Measurements from ENCODE around the gene ARHGAP22. TPM values are rescaled to one million over a fixed set of nuclear protein-coding genes. Genes with fewer than 3 reads are reported as not detected.

Gene ARHGAP22
- total and polyA plus RNA-seq, 2 donors = 5.5 to 8.5 TPM

- H3K27me3 ChIP-seq (ENCODE audit: control insufficient read depth in 2 of 2, insufficient read depth in 1 of 2, low read length in 1 of 2) = no peaks in the 10 kb centered on the region
- 89% methylated on average over 8 of the region's 8 CpGs for WGBS
- no peak overlapping the region for H3K27ac ChIP-seq (ENCODE audit: low read depth in 1 of 2, low read length in 1 of 2)
- no peak overlapping the region for H3K4me3 ChIP-seq (ENCODE audit: low read length in 2 of 2)
- no peaks in the 10 kb centered on the region for H3K36me3 ChIP-seq (ENCODE audit: control insufficient read depth in 2 of 2, insufficient read depth in 2 of 2, low read length in 1 of 2)
- H3K9me3 ChIP-seq (ENCODE audit: control insufficient read depth in 2 of 2, insufficient read depth in 1 of 2, low read length in 1 of 2) = no peaks in the 10 kb centered on the region
- H3K4me1 ChIP-seq (ENCODE audit: control insufficient read depth in 2 of 2, insufficient read depth in 2 of 2, low read length in 2 of 2) = peaks cover 0 to 4% of the 10 kb centered on the region in 2 donors
- peak in 1 of 9 donors; percentile 38 for DNase-seq (ENCODE audit: low read depth in 6 of 9, low spot score in 9 of 9)
Measured at GRCh38 chr10:48509974-48510692, 94.7 kb downstream of the ARHGAP22 start.

GRCh38 chr10:48508791-48509772, 95.8 kb downstream of the ARHGAP22 start:
- Histone ChIP-seq H3K9me3 (ENCODE audit: control insufficient read depth in 2 of 2, insufficient read depth in 1 of 2, low read length in 1 of 2) (no peaks in the 10 kb centered on the region), H3K27ac (ENCODE audit: low read depth in 1 of 2, low read length in 1 of 2) (no peak overlapping the region), H3K4me1 (ENCODE audit: control insufficient read depth in 2 of 2, insufficient read depth in 2 of 2, low read length in 2 of 2) (peaks cover 0 to 8% of the 10 kb centered on the region in 2 donors), H3K27me3 (ENCODE audit: control insufficient read depth in 2 of 2, insufficient read depth in 1 of 2, low read length in 1 of 2) (no peaks in the 10 kb centered on the region), H3K36me3 (ENCODE audit: control insufficient read depth in 2 of 2, insufficient read depth in 2 of 2, low read length in 1 of 2) (no peaks in the 10 kb centered on the region), H3K4me3 (ENCODE audit: low read length in 2 of 2) (no peak overlapping the region)
- DNase-seq (ENCODE audit: low read depth in 6 of 9, low spot score in 9 of 9) = no peak
- 91% methylated on average over 17 of the region's 17 CpGs for WGBS

DNA sequence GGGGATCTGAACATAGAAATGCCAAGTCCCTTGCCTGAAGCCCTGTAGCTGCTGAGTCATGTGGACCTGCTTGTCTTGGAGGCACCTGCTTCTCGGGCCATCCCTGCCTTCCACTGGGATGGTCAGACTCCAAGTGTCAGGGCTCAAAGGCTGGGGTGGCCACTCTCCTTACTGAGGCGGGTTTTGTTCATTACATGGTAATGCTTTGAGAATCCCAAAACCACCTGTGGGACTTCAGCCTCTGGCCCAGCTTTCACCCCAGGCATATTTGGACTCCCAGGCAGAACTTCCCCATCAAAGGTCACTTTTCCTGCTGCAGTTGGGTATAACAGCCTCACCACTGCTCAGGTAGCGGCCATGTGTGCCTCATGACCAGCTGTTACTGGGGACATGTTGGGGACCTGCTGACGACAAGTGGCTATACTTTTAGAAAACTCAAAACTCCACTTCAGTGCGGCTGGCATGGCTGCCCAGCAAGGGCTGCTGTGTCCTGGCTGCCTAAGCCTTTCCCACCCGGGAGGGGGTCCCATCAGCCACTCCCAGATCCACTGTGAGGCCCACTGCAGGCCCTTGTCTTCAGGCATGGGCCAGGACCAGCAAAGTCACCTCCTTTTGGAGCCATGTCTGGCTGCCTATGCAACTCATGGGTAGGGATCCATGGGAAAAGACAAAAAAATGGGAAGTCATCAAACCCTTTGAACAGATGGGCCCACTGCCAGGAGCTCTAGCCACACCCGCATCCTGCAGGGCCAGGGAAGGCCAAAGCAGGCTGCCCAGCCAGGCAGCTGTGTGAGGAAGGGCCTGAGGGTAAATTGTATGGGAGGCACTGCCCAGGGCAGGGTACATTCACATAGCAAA, 96.7 kb downstream of the ARHGAP22 start:
- no peaks in the 10 kb centered on the region for H3K36me3 ChIP-seq (ENCODE audit: control insufficient read depth in 2 of 2, insufficient read depth in 2 of 2, low read length in 1 of 2)
- no peak overlapping the region for H3K27ac ChIP-seq (ENCODE audit: low read depth in 1 of 2, low read length in 1 of 2)
- no peak overlapping the region for H3K4me3 ChIP-seq (ENCODE audit: low read length in 2 of 2)
- DNase-seq (ENCODE audit: low read depth in 6 of 9, low spot score in 9 of 9) = no peak
- WGBS = 97% methylated on average over 7 of the region's 7 CpGs
- peaks cover 0 to 10% of the 10 kb centered on the region in 2 donors for H3K4me1 ChIP-seq (ENCODE audit: control insufficient read depth in 2 of 2, insufficient read depth in 2 of 2, low read length in 2 of 2)
- H3K9me3 ChIP-seq (ENCODE audit: control insufficient read depth in 2 of 2, insufficient read depth in 1 of 2, low read length in 1 of 2) = no peaks in the 10 kb centered on the region
- no peaks in the 10 kb centered on the region for H3K27me3 ChIP-seq (ENCODE audit: control insufficient read depth in 2 of 2, insufficient read depth in 1 of 2, low read length in 1 of 2)

DNA sequence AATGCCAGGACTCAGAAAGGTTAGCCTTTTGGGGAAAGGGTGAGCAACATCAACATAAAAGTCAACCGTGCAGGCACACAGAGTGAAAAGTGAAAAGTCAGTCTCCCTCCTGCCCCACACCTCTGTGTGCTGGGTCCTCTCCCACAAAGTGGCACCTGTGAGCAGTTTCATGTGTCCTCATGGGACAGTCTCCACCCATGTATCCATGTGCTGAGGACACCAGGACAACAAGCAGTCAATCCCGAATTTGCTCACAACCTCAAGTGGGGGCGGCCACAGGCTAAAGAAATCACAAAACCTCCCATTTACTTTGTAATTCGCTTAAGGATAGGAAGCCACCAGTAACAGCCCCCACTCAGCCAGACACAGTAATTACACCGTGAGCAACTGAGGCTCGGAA, 97.4 kb downstream of the ARHGAP22 start:
- Histone ChIP-seq H3K36me3 (ENCODE audit: control insufficient read depth in 2 of 2, insufficient read depth in 2 of 2, low read length in 1 of 2) (no peaks in the 10 kb centered on the region), H3K27me3 (ENCODE audit: control insufficient read depth in 2 of 2, insufficient read depth in 1 of 2, low read length in 1 of 2) (no peaks in the 10 kb centered on the region), H3K9me3 (ENCODE audit: control insufficient read depth in 2 of 2, insufficient read depth in 1 of 2, low read length in 1 of 2) (no peaks in the 10 kb centered on the region), H3K4me3 (ENCODE audit: low read length in 2 of 2) (no peak overlapping the region), H3K27ac (ENCODE audit: low read depth in 1 of 2, low read length in 1 of 2) (no peak overlapping the region), H3K4me1 (ENCODE audit: control insufficient read depth in 2 of 2, insufficient read depth in 2 of 2, low read length in 2 of 2) (peaks cover 0 to 10% of the 10 kb centered on the region in 2 donors)
- 91% methylated on average over 6 of the region's 6 CpGs for WGBS
- DNase-seq (ENCODE audit: low read depth in 6 of 9, low spot score in 9 of 9) = no peak

DNA sequence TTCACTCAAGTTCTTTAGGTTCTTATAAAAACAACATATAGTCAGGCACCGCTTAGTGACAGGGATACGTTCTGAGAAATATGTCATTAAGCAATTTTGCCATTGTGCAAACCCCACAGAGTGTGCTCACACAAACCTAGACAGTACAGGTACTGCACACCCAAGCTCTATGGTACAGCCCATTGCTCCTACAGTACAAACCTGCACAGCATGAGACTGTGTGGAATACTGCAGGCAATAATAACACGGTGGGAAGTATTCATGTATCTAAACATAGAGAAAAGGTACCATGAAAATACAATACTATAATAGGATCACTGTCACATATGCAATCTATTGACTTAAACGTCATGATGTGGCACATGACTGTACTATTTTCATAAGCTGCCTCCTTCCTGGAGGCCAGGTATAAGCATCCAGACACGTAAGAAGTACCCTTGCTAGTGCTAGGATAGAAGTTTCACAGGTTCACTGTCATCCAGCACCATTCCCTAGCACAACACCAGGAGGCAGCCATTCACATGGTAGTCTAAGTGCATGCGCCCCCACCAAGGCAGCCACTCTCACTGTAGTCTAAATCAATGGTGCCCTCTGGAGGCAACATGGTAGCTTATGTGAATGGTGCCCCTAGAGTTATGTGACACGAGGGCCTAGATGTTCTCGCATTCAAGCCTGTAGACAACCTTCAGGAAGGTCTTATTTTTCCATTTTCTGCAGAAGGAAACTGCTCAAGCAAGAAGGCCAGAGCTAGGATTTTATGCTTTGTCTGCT, 98.5 kb downstream of the ARHGAP22 start:
- Histone ChIP-seq H3K9me3 (ENCODE audit: control insufficient read depth in 2 of 2, insufficient read depth in 1 of 2, low read length in 1 of 2) (no peaks in the 10 kb centered on the region), H3K36me3 (ENCODE audit: control insufficient read depth in 2 of 2, insufficient read depth in 2 of 2, low read length in 1 of 2) (no peaks in the 10 kb centered on the region), H3K4me1 (ENCODE audit: control insufficient read depth in 2 of 2, insufficient read depth in 2 of 2, low read length in 2 of 2) (peaks cover 0 to 10% of the 10 kb centered on the region in 2 donors), H3K4me3 (ENCODE audit: low read length in 2 of 2) (no peak overlapping the region), H3K27me3 (ENCODE audit: control insufficient read depth in 2 of 2, insufficient read depth in 1 of 2, low read length in 1 of 2) (no peaks in the 10 kb centered on the region), H3K27ac (ENCODE audit: low read depth in 1 of 2, low read length in 1 of 2) (no peak overlapping the region)
- peak in 1 of 9 donors; percentile 40 for DNase-seq (ENCODE audit: low read depth in 6 of 9, low spot score in 9 of 9)
- 88% methylated on average over 8 of the region's 8 CpGs for WGBS

- H3K36me3 ChIP-seq (ENCODE audit: control insufficient read depth in 2 of 2, insufficient read depth in 2 of 2, low read length in 1 of 2) = no peaks in the 10 kb centered on the region
- no peak overlapping the region for H3K27ac ChIP-seq (ENCODE audit: low read depth in 1 of 2, low read length in 1 of 2)
- 62% methylated on average over 15 of the region's 15 CpGs for WGBS
- DNase-seq (ENCODE audit: low read depth in 6 of 9, low spot score in 9 of 9) = no peak
- H3K27me3 ChIP-seq (ENCODE audit: control insufficient read depth in 2 of 2, insufficient read depth in 1 of 2, low read length in 1 of 2) = no peaks in the 10 kb centered on the region
- peaks cover 0 to 10% of the 10 kb centered on the region in 2 donors for H3K4me1 ChIP-seq (ENCODE audit: control insufficient read depth in 2 of 2, insufficient read depth in 2 of 2, low read length in 2 of 2)
- H3K4me3 ChIP-seq (ENCODE audit: low read length in 2 of 2) = no peak overlapping the region
- H3K9me3 ChIP-seq (ENCODE audit: control insufficient read depth in 2 of 2, insufficient read depth in 1 of 2, low read length in 1 of 2) = no peaks in the 10 kb centered on the region
Measured at GRCh38 chr10:48505394-48506112, 99.3 kb downstream of the ARHGAP22 start.

DNA sequence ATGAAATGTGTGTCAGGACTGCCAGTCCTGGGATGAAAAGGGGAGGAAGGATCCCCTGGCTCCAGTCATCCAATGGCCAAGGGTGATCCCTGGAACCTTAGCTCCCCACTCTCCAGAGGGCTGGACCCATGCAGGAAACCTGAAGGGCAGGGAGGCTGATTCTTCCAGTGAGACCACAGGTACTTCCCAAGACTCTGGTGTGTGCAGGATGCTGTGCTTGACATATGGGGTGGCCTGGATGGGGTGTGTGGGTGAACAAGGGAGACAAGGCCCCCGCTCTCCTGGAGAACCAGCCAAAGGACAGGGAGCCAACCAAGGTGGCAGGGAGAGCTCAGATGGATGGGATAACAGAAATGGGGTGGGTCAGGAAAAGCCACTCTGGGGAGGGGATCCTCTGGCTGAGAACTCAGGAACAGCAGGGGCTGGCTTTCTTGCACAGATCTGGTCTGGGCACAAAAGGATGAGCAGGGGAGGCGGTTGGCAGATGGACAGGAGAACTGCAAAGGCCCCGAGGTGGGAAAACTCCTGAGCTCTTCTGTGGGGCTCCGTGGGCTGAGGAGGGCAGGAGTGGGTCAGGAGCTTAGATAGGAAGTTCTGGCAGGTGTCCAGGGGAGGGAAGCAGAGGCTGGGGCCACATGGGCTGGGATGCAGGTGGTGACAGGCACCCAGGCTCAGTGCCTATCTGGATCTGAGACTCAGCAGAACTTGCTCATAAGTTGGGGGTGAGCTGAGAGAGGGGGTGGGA, 100.6 kb downstream of the ARHGAP22 start:
- Histone ChIP-seq H3K9me3 (ENCODE audit: control insufficient read depth in 2 of 2, insufficient read depth in 1 of 2, low read length in 1 of 2) (no peaks in the 10 kb centered on the region), H3K27me3 (ENCODE audit: control insufficient read depth in 2 of 2, insufficient read depth in 1 of 2, low read length in 1 of 2) (no peaks in the 10 kb centered on the region), H3K27ac (ENCODE audit: low read depth in 1 of 2, low read length in 1 of 2) (no peak overlapping the region), H3K36me3 (ENCODE audit: control insufficient read depth in 2 of 2, insufficient read depth in 2 of 2, low read length in 1 of 2) (no peaks in the 10 kb centered on the region), H3K4me1 (ENCODE audit: control insufficient read depth in 2 of 2, insufficient read depth in 2 of 2, low read length in 2 of 2) (peaks cover 0 to 10% of the 10 kb centered on the region in 2 donors), H3K4me3 (ENCODE audit: low read length in 2 of 2) (no peak overlapping the region)
- DNase-seq (ENCODE audit: low read depth in 6 of 9, low spot score in 9 of 9) = no peak
- WGBS = 83% methylated on average over 4 of the region's 4 CpGs
